PC-3 (cell line): ENCODE data around the gene EYS. TPM values are rescaled to one million over a fixed set of nuclear protein-coding genes. Genes with fewer than 3 reads are reported as not detected.

Experiments
- ATAC-seq: fragments of 200-7000 bp; cut with Tn5 transposase; 2 replicates; pipeline ENCODE4 v1.9.1; 2020; ENCODE audit warnings: mild to moderate bottlenecking, moderate library complexity
- BruUV-seq: library from RNA; stranded (reverse); fragments of 400-500 nt; replicated peaks from 2 replicates; lab custom pipeline; 2021; lab: Mats Ljungman, UMichigan
- CTCF ChIA-PET: fragments of 300-600 bp; sonication (Branson Sonifier 250); formaldehyde crosslinking; loops from one replicate; lab custom pipeline; 2022; ENCODE audit warnings: antibody characterized with exemption; lab: Charles Lee
- POLR2A ChIA-PET: fragments of 300-600 bp; sonication (Branson Sonifier 250); formaldehyde crosslinking; loops from one replicate; lab custom pipeline; 2022; ENCODE audit warnings: antibody characterized with exemption; ENCODE audit not compliant: unreplicated experiment; lab: Charles Lee
- DNase-seq: peaks from one replicate; pipeline ENCODE4 v3.0.0-alpha.2; 2015
- H2AFZ ChIP-seq: fragments of 300-600 bp; sonication (generic); 2 replicates; pipeline ENCODE4 v1.6.0; 2016; ENCODE audit warnings: antibody characterized with exemption, low read length
- H3F3A ChIP-seq: fragments of 300-600 bp; sonication (generic); one replicate; pipeline ENCODE4 v1.6.0; 2017; ENCODE audit warnings: antibody characterized with exemption, low read length, control low read depth, mild to moderate bottlenecking; ENCODE audit not compliant: unreplicated experiment
- H3K27ac ChIP-seq: fragments of 300-600 bp; sonication (generic); 2 replicates; pipeline ENCODE4 v1.5.1; 2016; ENCODE audit warnings: mild to moderate bottlenecking, low read length
- H3K27me3 ChIP-seq: fragments of 300-600 bp; sonication (generic); 2 replicates; pipeline ENCODE4 v1.6.1; 2016; ENCODE audit warnings: low read length, mixed read lengths
- H3K36me3 ChIP-seq: fragments of 300-600 bp; sonication (generic); 2 replicates; pipeline ENCODE4 v1.6.1; 2016; ENCODE audit warnings: low read depth, mixed run types, low read length, mixed read lengths
- H3K4me1 ChIP-seq: fragments of 300-600 bp; sonication (generic); 2 replicates; pipeline ENCODE4 v1.5.1; 2016; ENCODE audit warnings: low read length; ENCODE audit not compliant: insufficient read depth
- H3K4me2 ChIP-seq: fragments of 300-600 bp; sonication (generic); 2 replicates; pipeline ENCODE4 v1.6.0; 2016; ENCODE audit warnings: low read length
- H3K4me3 ChIP-seq: fragments of 300-600 bp; sonication (generic); 2 replicates; pipeline ENCODE4 v1.5.1; 2016; ENCODE audit warnings: mild to moderate bottlenecking, low read length, mixed read lengths
- H3K79me2 ChIP-seq: fragments of 300-600 bp; sonication (generic); 2 replicates; pipeline ENCODE4 v1.6.1; 2017; ENCODE audit warnings: low read length, mixed read lengths
- H3K9ac ChIP-seq: fragments of 300-600 bp; sonication (generic); 2 replicates; pipeline ENCODE4 v1.6.0; 2016; ENCODE audit warnings: mild to moderate bottlenecking, low read length
- H3K9me2 ChIP-seq: fragments of 300-600 bp; sonication (generic); replicated peaks from 2 replicates; pipeline ENCODE4 v1.6.1; 2016; ENCODE audit warnings: mixed run types, low read length, mixed read lengths
- H3K9me3 ChIP-seq: fragments of 300-600 bp; sonication (generic); 2 replicates; pipeline ENCODE4 v1.6.1; 2016; ENCODE audit warnings: low read length, mixed read lengths
- H4K20me1 ChIP-seq: fragments of 300-600 bp; sonication (generic); 2 replicates; pipeline ENCODE4 v1.6.1; 2016; ENCODE audit warnings: low read length, mixed read lengths
- EZH2 ChIP-seq: fragments of 300-600 bp; sonication (generic); IDR thresholded peaks from one replicate; pipeline ENCODE4 v1.6.1; 2017; ENCODE audit warnings: antibody characterized with exemption, mild to moderate bottlenecking, low read length; ENCODE audit not compliant: unreplicated experiment
- EZH2phosphoT487 ChIP-seq: fragments of 300-600 bp; sonication (generic); IDR thresholded peaks from 2 replicates; pipeline ENCODE4 v1.6.1; 2018; ENCODE audit warnings: mild to moderate bottlenecking, antibody characterized with exemption, low read length, borderline replicate concordance
- intact Hi-C: fragments of 100-400 bp; cut with micrococcal nuclease; formaldehyde crosslinking; loops from 2 replicates; pipeline ENCODE4 v1.9.0; 2023
- total RNA-seq: library from RNA; depleted of rRNA; stranded (reverse); fragments of >200 nt; gene quantifications from 2 replicates; pipeline ENCODE4 v1.2.3, GENCODE V29; 2014
- TF ChIP-seq, protein P1 (sequence below): fragments of 300-600 bp; sonication (generic); conservative IDR thresholded peaks from 2 replicates; pipeline ENCODE4 v1.5.1; 2017; ENCODE audit warnings: antibody characterized with exemption, low read depth, mild to moderate bottlenecking, low read length

EYS gene
- total RNA-seq, 1 experiment from 2014 or later = 0.07 TPM

DNA sequence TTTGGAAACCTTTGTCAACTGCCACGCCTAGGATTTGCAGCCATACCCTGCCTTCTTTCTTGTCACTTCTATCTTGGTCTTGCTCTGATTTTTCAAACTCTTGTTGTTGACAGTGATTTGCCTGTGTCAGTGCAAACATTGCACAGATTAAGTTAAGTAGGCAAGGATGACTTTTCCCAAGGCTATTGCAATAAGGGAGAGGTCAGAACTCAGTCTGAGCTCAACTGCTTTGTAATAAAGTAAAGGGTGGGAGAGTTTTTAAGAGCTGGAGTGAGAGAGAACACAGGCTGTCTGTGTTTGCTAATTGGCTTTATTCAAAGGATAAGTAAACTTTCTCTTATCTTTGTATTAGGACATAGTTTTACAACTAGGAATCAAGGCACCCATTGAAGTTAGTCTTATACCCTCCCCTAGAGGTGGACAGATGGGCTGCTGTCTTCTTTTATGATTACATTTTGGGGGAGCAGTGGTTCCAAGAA lies 1622.8 kb downstream of the EYS start:
- CTCF ChIA-PET = no interaction called here

DNA sequence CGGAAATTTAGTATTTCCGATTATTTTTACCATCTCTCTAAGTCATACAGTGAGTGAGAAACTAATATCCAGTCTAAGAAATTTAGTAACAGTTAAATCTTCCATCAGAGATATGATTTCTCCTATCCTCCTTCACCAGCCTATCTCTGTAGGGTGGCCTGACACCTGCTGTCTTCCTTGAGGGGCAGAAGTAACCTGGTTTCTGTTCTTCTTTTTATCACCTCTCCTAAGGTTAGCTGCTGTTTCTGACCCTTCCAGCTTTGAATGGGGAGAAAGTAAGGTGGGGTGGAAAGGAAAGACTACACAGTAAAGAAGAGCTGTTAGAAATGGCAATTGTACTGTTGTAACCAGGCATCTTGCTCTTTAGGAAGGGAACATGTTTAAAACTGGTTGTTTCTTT lies 1623.8 kb downstream of the EYS start:
- TF ChIP-seq, protein P1, sequence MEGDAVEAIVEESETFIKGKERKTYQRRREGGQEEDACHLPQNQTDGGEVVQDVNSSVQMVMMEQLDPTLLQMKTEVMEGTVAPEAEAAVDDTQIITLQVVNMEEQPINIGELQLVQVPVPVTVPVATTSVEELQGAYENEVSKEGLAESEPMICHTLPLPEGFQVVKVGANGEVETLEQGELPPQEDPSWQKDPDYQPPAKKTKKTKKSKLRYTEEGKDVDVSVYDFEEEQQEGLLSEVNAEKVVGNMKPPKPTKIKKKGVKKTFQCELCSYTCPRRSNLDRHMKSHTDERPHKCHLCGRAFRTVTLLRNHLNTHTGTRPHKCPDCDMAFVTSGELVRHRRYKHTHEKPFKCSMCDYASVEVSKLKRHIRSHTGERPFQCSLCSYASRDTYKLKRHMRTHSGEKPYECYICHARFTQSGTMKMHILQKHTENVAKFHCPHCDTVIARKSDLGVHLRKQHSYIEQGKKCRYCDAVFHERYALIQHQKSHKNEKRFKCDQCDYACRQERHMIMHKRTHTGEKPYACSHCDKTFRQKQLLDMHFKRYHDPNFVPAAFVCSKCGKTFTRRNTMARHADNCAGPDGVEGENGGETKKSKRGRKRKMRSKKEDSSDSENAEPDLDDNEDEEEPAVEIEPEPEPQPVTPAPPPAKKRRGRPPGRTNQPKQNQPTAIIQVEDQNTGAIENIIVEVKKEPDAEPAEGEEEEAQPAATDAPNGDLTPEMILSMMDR = no peak
- TF ChIP-seq EZH2phosphoT487 (no peak), EZH2 (no peak)
- Histone ChIP-seq H3K27me3 (no peaks in the 10 kb centered on the region), H3F3A (no peaks in the 10 kb centered on the region), H3K4me3 (no peak overlapping the region), H4K20me1 (no peaks in the 10 kb centered on the region), H3K27ac (no peak overlapping the region), H3K9me3 (no peaks in the 10 kb centered on the region), H3K36me3 (no peaks in the 10 kb centered on the region), H2AFZ (no peak overlapping the region), H3K79me2 (no peaks in the 10 kb centered on the region), H3K4me2 (no peak overlapping the region), H3K9ac (no peak overlapping the region), H3K4me1 (peaks cover 11% of the 10 kb centered on the region), H3K9me2 (no peaks in the 10 kb centered on the region)
- intact Hi-C loops = loop anchor here (10.0 kb wide), 1 partner anchor 212 kb away; no protein-coding TSS in a partner anchor
- no TSS peak for BruUV-seq
- ChIA-PET CTCF (no interaction called here), POLR2A (no interaction called here)
- DNase-seq = no peak
- ATAC-seq = no peak

More for the DNA sequence above, 1622.8 kb downstream of the EYS start:
- intact Hi-C loops = loop anchor here (1.0 to 10.0 kb wide), 2 partner anchors 72 to 211 kb away; no protein-coding TSS in a partner anchor
- Histone ChIP-seq H3K9ac (no peak overlapping the region; the same call in 1 of the 2 replicates), H3F3A (no peaks in the 10 kb centered on the region), H3K79me2 (no peaks in the 10 kb centered on the region), H3K9me2 (no peaks in the 10 kb centered on the region), H3K4me2 (0 out of 2 replicates have a peak overlapping the region, but pooled peaks have one; percentile 4), H3K36me3 (no peaks in the 10 kb centered on the region), H4K20me1 (no peaks in the 10 kb centered on the region), H3K9me3 (no peaks in the 10 kb centered on the region), H3K4me3 (no peak overlapping the region), H2AFZ (no peak overlapping the region), H3K4me1 (peaks cover 11% of the 10 kb centered on the region), H3K27ac (peak overlapping the region; percentile 60), H3K27me3 (no peaks in the 10 kb centered on the region)
- peak; percentile 90 for ATAC-seq
- POLR2A ChIA-PET = no interaction called here
- peak; percentile 49 for DNase-seq
- TSS peak; percentile 17 for BruUV-seq
- TF ChIP-seq EZH2 (no peak), EZH2phosphoT487 (no peak)
- TF ChIP-seq, protein P1 = no peak

DNA sequence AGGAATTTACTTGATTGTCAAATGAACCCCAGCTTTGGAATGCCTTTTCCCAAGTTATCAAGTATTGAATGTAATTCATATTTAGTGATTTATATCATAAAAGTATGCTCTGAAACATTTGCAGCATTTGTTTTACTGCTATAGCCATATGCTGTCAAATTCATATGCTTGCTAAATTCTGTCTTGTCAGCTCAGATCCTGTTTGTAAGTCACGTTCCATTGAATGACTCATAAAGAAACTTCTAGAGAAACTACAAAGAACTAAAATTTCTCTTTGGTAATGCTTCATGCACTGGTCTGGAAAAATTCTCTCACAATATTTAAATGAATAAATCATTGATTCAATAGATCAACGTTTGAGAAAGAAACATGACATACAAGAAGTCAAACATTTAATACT lies 1625.6 kb downstream of the EYS start:
- CTCF ChIA-PET = no interaction called here
- intact Hi-C loops = loop anchor here (10.0 kb wide), 1 partner anchor 213 kb away; no protein-coding TSS in a partner anchor

More for the DNA sequence above, 1625.6 kb downstream of the EYS start:
- POLR2A ChIA-PET = no interaction called here
- Histone ChIP-seq H3K4me3 (no peak overlapping the region), H3K36me3 (no peaks in the 10 kb centered on the region), H3K27me3 (no peaks in the 10 kb centered on the region), H3K9ac (no peak overlapping the region), H3K9me3 (no peaks in the 10 kb centered on the region), H2AFZ (no peak overlapping the region), H4K20me1 (no peaks in the 10 kb centered on the region), H3K4me1 (peaks cover 11% of the 10 kb centered on the region), H3F3A (no peaks in the 10 kb centered on the region), H3K27ac (no peak overlapping the region), H3K4me2 (no peak overlapping the region), H3K9me2 (no peaks in the 10 kb centered on the region), H3K79me2 (no peaks in the 10 kb centered on the region)
- ATAC-seq (no peak), DNase-seq (peak; percentile 6)
- no peak for TF ChIP-seq EZH2phosphoT487
- TF ChIP-seq, protein P1 = no peak
- TF ChIP-seq EZH2 = no peak
- BruUV-seq = no TSS peak
